MG63 (cell line): ENCODE measurements around the gene TPCN2. TPM values are rescaled to one million over a fixed set of nuclear protein-coding genes. Genes with fewer than 3 reads are reported as not detected.

ENCODE experiments used
- DNase-seq: peaks from one replicate; pipeline ENCODE4 v3.0.0-alpha.2; 2020
- H3K27me3 ChIP-seq: fragments of 250-450 bp; sonication (Bioruptor Pico); 2 replicates; pipeline ENCODE4 v1.5.1; 2020; ENCODE audit warnings: mild to moderate bottlenecking, moderate library complexity
- H3K36me3 ChIP-seq: fragments of 250-450 bp; sonication (Bioruptor Pico); 2 replicates; pipeline ENCODE4 v1.5.1; 2020; ENCODE audit warnings: mild to moderate bottlenecking, moderate library complexity
- H3K4me3 ChIP-seq: fragments of 250-450 bp; sonication (Bioruptor Pico); 2 replicates; pipeline ENCODE4 v1.5.1; 2020; ENCODE audit warnings: mild to moderate bottlenecking, moderate library complexity
- H3K9me3 ChIP-seq: fragments of 250-450 bp; sonication (Bioruptor Pico); 2 replicates; pipeline ENCODE4 v1.5.1; 2020; ENCODE audit warnings: mild to moderate bottlenecking, moderate library complexity
- total RNA-seq: library from RNA; depleted of rRNA; stranded (reverse); fragments of >200 nt; shearing (Covaris generic); gene quantifications from 2 replicates; pipeline ENCODE4 v1.2.3, GENCODE V29; 2014; ENCODE audit warnings: low replicate concordance

TPCN2 gene
- total RNA-seq, 1 experiment from 2014 or later: 5.4 TPM

DNA sequence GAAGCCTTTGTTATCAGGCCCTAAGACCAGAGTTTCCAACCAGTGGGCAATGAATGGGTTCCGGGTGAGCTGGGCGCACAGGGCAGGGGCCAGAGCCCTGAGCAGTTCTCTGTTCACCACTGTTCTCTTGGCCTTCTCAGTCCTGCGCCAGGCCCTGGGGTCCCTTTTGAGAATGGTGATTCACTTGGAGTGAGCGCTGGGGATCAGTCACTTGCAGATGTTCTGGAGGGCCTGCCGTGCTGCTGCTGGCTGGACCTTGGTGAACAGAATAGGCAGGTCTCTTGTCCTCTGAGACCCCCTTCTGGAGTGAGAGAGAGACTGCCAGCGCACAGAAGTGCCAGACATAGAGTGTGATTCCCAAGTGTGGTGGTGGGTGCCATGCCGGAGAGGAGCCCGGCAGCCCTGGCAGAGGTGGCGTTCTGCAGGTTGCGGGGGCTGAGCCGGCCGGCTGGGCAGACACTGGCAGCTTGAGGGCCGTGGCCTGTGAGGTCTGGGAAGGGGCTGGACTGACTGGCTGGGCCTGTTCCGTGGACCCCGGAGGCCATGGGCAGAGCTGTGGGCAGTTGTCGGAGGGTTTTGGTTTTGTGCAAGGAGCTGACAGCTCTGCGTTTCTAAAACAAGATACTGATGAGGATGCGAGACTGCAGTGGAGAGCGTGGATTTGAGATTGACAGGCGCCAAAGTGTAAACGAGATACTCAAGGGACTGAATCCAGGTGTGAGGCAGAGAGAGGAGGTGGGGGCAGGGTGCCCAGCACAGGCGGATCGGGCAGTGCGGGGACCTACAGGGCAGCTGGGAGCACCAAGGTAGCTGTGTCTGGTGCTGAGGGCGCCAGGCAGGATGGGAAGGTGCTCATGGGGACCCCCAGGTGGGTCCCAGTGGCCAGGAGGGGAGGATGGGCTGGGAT, 12.3 kb downstream of the TPCN2 start:
- no peaks in the 10 kb centered on the region for H3K9me3 ChIP-seq
- H3K4me3 ChIP-seq: no peak overlapping the region
- DNase-seq: no peak
- no peaks in the 10 kb centered on the region for H3K36me3 ChIP-seq
- no peaks in the 10 kb centered on the region for H3K27me3 ChIP-seq

DNA sequence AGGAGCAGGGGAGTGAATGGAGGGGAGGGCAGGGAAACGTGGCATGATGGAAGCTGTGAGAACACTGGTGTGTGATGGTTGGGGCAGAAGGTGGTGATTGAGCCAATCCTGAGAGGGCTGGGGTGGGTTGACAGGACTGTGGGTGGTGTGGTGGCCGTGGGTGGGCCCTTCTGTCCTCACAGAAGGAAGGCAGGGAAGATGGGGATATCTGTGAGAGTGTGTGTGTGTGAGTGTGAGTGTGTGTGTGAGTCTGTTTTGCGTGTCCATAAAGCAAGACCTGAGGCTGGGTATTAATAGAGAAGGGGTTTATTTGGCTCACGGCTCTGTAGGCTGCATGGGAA, 13.0 kb downstream of the TPCN2 start:
- Histone ChIP-seq H3K36me3 (no peaks in the 10 kb centered on the region), H3K27me3 (no peaks in the 10 kb centered on the region), H3K9me3 (no peaks in the 10 kb centered on the region), H3K4me3 (no peak overlapping the region)
- DNase-seq: no peak

GRCh38 chr11:69062169-69062855, 13.6 kb downstream of the TPCN2 start:
- Histone ChIP-seq H3K27me3 (no peaks in the 10 kb centered on the region), H3K9me3 (no peaks in the 10 kb centered on the region), H3K4me3 (no peak overlapping the region), H3K36me3 (no peaks in the 10 kb centered on the region)
- no peak for DNase-seq

DNA sequence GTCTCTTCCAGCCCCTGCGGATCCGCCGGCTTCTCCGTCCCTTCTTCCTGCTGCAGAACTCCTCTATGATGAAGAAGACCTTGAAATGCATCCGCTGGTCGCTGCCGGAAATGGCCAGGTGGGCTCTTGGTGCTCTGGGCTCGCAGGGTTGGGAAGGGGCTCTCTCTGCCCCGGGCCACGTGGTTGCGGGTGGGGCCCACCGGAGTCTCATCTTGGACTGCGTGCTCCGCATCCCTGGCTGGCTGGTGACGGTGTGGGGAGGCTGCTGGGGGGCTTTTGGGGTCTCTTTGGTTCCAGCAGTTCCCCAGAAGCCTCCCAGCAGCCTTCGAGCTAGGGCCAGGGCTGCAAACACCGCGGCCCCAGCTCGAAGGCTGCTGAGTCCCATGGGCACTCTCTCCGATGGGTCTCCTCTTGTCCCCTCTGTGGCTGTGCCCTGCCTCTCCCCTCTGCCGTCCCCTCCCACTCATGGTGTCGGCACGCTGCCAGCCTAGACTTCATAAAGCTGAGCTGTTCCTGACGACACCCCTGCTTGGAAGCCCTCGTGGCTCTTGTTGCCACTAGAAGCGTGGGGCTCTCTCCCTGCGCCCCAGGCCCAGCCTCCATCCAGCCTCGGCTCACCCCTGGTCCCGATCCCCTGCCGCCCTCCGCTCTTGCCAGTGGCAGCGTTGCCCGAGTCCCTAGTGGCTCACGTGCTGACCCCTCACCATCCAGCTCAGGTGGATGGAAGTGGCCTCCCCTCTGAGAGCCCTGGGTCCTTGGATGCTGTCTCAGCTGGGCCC, 14.3 kb downstream of the TPCN2 start:
- Histone ChIP-seq H3K9me3 (no peaks in the 10 kb centered on the region), H3K36me3 (no peaks in the 10 kb centered on the region), H3K4me3 (no peak overlapping the region), H3K27me3 (no peaks in the 10 kb centered on the region)
- DNase-seq: no peak

- no peak overlapping the region for H3K4me3 ChIP-seq
- no peaks in the 10 kb centered on the region for H3K9me3 ChIP-seq
- DNase-seq: no peak
- H3K36me3 ChIP-seq: no peaks in the 10 kb centered on the region
- no peaks in the 10 kb centered on the region for H3K27me3 ChIP-seq
Observed at GRCh38 chr11:69063652-69064260, 15.0 kb downstream of the TPCN2 start.

DNA sequence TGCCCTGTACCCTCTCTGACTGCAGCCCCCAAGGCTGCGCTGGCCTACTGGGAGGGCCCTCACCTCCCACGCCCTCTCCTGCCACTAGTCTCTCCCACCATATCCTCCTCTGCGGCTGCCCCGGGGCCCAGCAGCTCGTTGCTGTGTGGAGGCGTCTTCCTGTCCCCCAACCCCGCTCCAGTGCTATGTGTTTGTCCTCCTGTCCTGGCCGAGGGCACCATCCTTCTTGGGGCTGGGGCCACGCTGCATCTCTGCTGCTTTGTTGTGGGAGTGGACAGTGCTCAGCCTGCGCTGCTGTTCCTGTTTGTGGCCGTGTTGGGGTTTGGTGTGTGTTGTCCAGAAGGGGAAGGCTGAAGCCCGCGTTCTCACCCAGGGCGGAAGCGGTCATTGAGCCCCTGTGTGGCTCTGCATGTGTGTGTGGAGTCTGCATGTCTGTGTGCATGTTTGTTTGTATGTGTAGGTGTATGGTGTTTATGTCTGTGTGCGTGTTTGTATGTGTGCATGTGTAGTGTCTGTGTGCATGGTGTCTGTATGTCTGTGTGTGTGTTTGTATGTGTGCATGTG, 15.7 kb downstream of the TPCN2 start:
- H3K27me3 ChIP-seq: no peaks in the 10 kb centered on the region
- H3K36me3 ChIP-seq: no peaks in the 10 kb centered on the region
- no peak overlapping the region for H3K4me3 ChIP-seq
- H3K9me3 ChIP-seq: no peaks in the 10 kb centered on the region
- no peak for DNase-seq

DNA sequence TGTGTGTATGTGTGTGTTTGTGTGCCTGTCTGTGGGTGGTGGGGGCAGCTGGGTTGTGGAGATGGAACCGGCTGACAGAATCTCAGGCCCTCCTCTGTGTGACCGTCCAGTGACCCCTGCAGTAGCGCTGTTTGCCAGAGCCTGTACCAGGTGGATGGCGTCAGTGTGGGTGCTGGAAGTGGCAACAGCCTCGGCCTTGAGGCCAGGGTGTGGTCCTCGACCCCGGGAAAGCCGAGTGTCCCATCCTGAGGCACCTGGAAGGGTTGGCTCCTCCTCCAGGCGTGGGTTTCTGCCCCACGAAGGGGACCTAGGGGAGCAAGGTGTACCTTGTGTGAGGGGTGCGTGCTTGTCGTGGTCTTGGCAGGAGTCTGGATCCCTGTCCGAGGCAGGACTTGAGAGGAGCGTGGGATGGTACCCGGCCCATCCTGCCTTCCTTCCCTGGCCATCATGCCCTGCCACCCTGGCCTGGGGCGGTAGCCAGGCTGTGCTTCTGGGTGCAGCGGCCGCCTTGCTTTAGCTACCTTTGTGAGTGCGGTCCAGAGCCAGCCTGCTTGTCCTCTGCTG, 16.5 kb downstream of the TPCN2 start:
- no peaks in the 10 kb centered on the region for H3K9me3 ChIP-seq
- H3K36me3 ChIP-seq: no peaks in the 10 kb centered on the region
- no peak for DNase-seq
- no peaks in the 10 kb centered on the region for H3K27me3 ChIP-seq
- H3K4me3 ChIP-seq: no peak overlapping the region

DNA sequence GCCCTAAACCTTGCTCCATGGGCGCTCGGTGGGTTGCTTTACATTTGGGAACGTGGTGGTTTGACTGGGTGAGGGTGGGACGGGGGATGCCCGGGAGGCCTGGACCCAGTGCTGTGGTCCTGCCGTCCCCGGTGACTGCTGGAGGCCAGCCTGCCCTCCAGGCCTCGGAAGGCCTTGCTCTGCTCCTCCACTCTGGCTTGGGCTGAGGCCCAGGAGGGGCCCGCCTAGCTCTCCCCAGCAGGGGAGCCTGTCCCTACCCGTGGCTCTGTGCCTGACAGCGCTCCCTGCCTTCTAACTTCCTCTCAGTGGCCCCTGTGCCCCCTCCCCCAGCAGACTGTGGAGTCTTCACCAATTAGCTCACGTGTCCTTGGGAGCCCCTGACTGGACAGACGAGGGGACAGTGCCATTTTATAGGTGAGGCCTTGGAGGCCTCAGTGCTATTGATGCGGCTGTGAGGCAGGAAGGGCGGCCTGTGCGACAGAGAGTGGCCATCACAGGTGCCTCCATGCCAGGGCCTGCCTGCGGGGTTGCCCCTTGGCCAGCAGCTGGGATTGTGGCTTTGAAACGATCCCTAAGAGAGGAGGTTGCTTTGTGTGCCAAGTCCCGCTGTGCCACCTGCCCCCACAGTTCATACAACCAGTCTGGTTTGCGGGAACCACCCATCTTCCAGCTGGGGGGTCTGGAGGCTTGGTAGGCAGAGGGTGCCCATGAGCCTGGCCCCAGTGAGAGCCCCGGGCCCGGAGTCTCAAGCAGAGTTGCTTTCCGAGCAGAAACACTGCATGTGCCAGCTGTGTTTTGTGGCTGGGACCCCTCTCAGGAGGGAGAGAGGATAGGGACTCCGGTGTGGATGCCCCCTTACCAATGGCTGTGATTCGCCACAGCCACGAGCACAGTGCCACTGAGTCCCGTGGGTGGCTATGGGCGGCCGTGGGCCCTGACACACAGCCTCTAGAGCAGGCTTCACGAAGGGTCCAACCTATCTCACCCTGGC, 17.7 kb downstream of the TPCN2 start:
- Histone ChIP-seq H3K4me3 (no peak overlapping the region), H3K36me3 (no peaks in the 10 kb centered on the region), H3K27me3 (no peaks in the 10 kb centered on the region), H3K9me3 (no peaks in the 10 kb centered on the region)
- no peak for DNase-seq

DNA sequence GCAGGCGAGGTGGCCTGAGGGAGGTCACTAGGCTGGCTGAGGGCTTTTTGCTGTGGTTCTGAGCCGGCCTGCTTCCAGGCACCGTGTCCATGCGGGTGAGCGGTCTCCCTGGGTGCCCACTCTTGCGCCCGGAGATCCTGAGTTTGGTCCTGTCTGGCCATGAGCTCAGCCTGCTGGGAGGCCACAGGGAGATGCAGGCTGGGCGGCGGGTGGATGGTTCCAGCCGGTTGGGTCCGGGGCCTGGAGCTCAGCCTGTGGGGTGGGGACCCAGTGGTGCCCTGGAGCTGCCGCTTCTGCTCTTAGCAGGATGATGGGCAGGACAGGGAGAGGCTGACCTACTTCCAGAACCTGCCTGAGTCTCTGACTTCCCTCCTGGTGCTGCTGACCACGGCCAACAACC, 18.5 kb downstream of the TPCN2 start:
- H3K27me3 ChIP-seq: no peaks in the 10 kb centered on the region
- no peaks in the 10 kb centered on the region for H3K9me3 ChIP-seq
- no peak for DNase-seq
- no peaks in the 10 kb centered on the region for H3K36me3 ChIP-seq
- no peak overlapping the region for H3K4me3 ChIP-seq

DNA sequence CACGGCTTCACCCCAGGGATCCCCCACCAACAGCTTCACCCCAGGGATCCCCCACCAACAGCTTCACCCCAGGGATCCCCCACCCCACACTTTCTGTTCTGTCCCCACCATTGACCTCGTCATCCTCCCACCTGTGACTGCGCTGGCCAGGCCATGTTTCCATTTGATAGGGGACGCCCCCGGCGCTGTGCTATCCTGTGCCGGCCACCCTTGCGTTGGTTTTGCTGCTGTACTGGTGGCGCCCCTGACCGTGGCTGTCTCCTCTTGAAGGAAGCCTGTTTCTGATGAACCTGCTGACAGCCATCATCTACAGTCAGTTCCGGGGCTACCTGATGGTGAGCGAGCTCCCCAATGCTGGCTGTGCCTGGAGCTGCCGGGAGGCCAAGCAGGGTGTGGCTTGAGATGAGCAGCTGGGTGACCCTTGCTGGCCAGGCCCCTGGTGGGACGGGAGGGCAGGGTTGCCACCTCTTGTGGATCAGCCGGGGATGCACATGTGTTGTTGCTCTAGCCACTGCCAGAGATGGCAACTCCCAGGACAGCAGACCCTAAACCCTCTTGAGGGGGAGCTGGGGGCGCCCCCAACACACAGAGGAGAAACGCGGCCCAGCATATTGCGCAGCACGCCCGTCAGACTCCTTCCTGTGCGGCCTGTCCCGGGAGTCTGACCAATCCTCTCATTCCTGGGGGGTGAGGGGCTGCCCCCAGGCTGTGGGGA, 22.5 kb downstream of the TPCN2 start:
- no peak overlapping the region for H3K4me3 ChIP-seq
- no peaks in the 10 kb centered on the region for H3K9me3 ChIP-seq
- H3K27me3 ChIP-seq: no peaks in the 10 kb centered on the region
- no peaks in the 10 kb centered on the region for H3K36me3 ChIP-seq
- DNase-seq: no peak

GRCh38 chr11:69071956-69072355, 23.2 kb downstream of the TPCN2 start:
- Histone ChIP-seq H3K27me3 (no peaks in the 10 kb centered on the region), H3K9me3 (no peaks in the 10 kb centered on the region), H3K36me3 (no peaks in the 10 kb centered on the region), H3K4me3 (no peak overlapping the region)
- no peak for DNase-seq

- Histone ChIP-seq H3K27me3 (no peaks in the 10 kb centered on the region), H3K36me3 (no peaks in the 10 kb centered on the region), H3K9me3 (no peaks in the 10 kb centered on the region), H3K4me3 (no peak overlapping the region)
- no peak for DNase-seq
Observed at GRCh38 chr11:69073469-69073868, 24.7 kb downstream of the TPCN2 start.

- Histone ChIP-seq H3K27me3 (no peaks in the 10 kb centered on the region), H3K9me3 (no peaks in the 10 kb centered on the region), H3K36me3 (peaks cover 5% of the 10 kb centered on the region; the same call in 1 of the 2 replicates), H3K4me3 (no peak overlapping the region)
- DNase-seq: no peak
Observed at GRCh38 chr11:69074375-69075140, 25.8 kb downstream of the TPCN2 start.

DNA sequence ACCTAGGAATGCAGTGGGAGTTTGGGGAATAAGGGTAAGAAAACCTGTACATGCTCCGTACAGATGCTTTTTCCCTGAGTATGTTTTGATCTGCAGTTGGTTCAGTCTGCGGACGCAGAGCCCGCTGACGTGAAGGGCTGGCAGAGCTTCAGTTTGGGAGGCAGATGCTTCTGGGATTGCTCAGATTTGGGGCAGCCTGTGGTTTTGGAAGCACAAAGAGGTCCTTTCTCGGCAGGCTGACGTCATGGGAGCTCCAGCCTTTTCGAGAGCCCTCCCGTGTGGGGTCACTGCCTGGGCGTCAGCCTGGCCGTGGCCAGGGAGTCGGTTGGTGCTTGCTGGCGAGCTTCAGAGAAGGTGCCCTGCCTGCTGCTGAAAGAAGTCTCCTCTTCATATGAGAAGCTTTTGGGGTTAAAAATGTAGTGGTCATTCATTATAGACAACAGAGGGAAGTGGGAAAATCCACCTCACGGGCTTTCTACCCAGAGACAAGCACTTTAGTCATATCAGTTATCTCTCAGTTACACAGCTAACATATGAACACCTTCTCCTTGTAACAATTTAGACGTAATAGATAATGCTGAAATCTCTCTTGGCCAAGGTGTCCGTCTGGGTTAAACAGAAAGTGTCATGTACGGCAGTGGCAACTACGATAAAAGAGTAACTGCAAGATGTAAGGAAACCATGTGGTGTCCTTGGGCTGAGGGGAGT, 26.8 kb downstream of the TPCN2 start:
- Histone ChIP-seq H3K27me3 (no peaks in the 10 kb centered on the region), H3K36me3 (peaks cover 5% of the 10 kb centered on the region; the same call in 1 of the 2 replicates), H3K4me3 (no peak overlapping the region), H3K9me3 (no peaks in the 10 kb centered on the region)
- peak; percentile 96 for DNase-seq
